SU-DHL-6 (cell line): Measurements from ENCODE around the gene ALCAM.

ENCODE experiments used
- EZH2phosphoT487 ChIP-seq: fragments of 200-600 bp; sonication (generic), shearing (Covaris generic); conservative IDR thresholded peaks from 2 replicates; pipeline ENCODE4 v1.6.1; 2018; ENCODE audit warnings: mild to moderate bottlenecking, antibody characterized with exemption, low read length, moderate library complexity, mixed read lengths
- TF ChIP-seq, protein P1 (sequence below): fragments of 200-600 bp; sonication (generic); IDR thresholded peaks from one replicate; pipeline ENCODE4 v1.5.1; 2017; ENCODE audit warnings: antibody characterized with exemption, mild to moderate bottlenecking, low read length, moderate library complexity; ENCODE audit not compliant: insufficient read depth, poor library complexity, severe bottlenecking

DNA sequence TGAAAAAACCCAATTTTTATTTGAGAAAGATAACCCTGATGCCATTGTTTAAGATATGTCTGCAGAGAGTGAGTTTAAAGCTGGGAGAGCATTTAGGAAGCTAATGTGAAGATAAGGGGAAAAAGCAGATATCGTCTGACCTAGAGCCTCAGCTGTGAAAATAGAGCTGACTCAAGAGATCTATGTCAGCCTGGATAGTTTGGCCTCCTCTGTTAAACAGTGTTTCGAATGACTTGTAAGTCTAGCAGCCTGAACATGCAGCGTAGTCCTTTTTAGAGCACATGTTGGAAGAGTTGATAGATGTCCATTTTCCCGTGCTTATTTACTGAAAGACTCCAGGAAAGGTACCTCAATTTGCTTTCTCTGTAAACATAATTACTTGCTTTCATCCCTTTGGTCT lies 48.1 kb downstream of the ALCAM start:
- TF ChIP-seq, protein P1, sequence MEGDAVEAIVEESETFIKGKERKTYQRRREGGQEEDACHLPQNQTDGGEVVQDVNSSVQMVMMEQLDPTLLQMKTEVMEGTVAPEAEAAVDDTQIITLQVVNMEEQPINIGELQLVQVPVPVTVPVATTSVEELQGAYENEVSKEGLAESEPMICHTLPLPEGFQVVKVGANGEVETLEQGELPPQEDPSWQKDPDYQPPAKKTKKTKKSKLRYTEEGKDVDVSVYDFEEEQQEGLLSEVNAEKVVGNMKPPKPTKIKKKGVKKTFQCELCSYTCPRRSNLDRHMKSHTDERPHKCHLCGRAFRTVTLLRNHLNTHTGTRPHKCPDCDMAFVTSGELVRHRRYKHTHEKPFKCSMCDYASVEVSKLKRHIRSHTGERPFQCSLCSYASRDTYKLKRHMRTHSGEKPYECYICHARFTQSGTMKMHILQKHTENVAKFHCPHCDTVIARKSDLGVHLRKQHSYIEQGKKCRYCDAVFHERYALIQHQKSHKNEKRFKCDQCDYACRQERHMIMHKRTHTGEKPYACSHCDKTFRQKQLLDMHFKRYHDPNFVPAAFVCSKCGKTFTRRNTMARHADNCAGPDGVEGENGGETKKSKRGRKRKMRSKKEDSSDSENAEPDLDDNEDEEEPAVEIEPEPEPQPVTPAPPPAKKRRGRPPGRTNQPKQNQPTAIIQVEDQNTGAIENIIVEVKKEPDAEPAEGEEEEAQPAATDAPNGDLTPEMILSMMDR = no peak
- TF ChIP-seq EZH2phosphoT487 = no peak
